ENCODE results near the gene SPIRE2. TPM values are rescaled to one million over a fixed set of nuclear protein-coding genes. Genes with fewer than 3 reads are reported as not detected.

Gene SPIRE2
- total RNA-seq, 2 donors from 2014 or later: 0.90 to 1.8 TPM

GRCh38 chr16:89855301-89855945, 27.1 kb downstream of the SPIRE2 start:
- no peak overlapping the region for H3K4me3 ChIP-seq
- H3K9me3 ChIP-seq: no peaks in the 10 kb centered on the region
- no peak overlapping the region for H3K27ac ChIP-seq
- TF ChIP-seq CTCF (IDR thresholded peaks at IDR 0.05): no peak
- H3K27me3 ChIP-seq: no peaks in the 10 kb centered on the region
- no peaks in the 10 kb centered on the region for H3K36me3 ChIP-seq
- no peaks in the 10 kb centered on the region for H3K4me1 ChIP-seq
- no peak for DNase-seq (ENCODE audit: low spot score)

- DNase-seq (ENCODE audit: low spot score): no peak
- Histone ChIP-seq H3K27ac (no peak overlapping the region), H3K27me3 (no peaks in the 10 kb centered on the region), H3K4me3 (no peak overlapping the region), H3K9me3 (no peaks in the 10 kb centered on the region), H3K4me1 (no peaks in the 10 kb centered on the region), H3K36me3 (no peaks in the 10 kb centered on the region)
- no peak for TF ChIP-seq CTCF (IDR thresholded peaks at IDR 0.05)
Measured at GRCh38 chr16:89855986-89856385, 27.7 kb downstream of the SPIRE2 start.

GRCh38 chr16:89858973-89859614, 30.8 kb downstream of the SPIRE2 start:
- Histone ChIP-seq H3K9me3 (no peaks in the 10 kb centered on the region), H3K36me3 (no peaks in the 10 kb centered on the region), H3K27ac (no peak overlapping the region), H3K27me3 (no peaks in the 10 kb centered on the region), H3K4me1 (peaks cover 0 to 8% of the 10 kb centered on the region in 2 donors), H3K4me3 (no peak overlapping the region)
- no peak for DNase-seq (ENCODE audit: low spot score)
- no peak for TF ChIP-seq CTCF (IDR thresholded peaks at IDR 0.05)

GRCh38 chr16:89859615-89860007, 31.3 kb downstream of the SPIRE2 start:
- Histone ChIP-seq H3K4me1 (peaks cover 0 to 8% of the 10 kb centered on the region in 2 donors), H3K27me3 (no peaks in the 10 kb centered on the region), H3K27ac (no peak overlapping the region), H3K36me3 (no peaks in the 10 kb centered on the region), H3K9me3 (no peaks in the 10 kb centered on the region), H3K4me3 (no peak overlapping the region)
- DNase-seq (ENCODE audit: low spot score): no peak
- no peak for TF ChIP-seq CTCF (IDR thresholded peaks at IDR 0.05)

- Histone ChIP-seq H3K9me3 (no peaks in the 10 kb centered on the region), H3K4me3 (no peak overlapping the region), H3K4me1 (peaks cover 0 to 8% of the 10 kb centered on the region in 2 donors), H3K27ac (no peak overlapping the region), H3K27me3 (no peaks in the 10 kb centered on the region), H3K36me3 (no peaks in the 10 kb centered on the region)
- peak; percentile 65 for DNase-seq (ENCODE audit: low spot score)
- TF ChIP-seq CTCF (IDR thresholded peaks at IDR 0.05): peak; percentile 93 to 99
Measured at GRCh38 chr16:89860747-89861304, 32.6 kb downstream of the SPIRE2 start.

Measured in right atrium auricular region (tissue), 2 donors.